ENCODE data around the gene BEST1.

- TF ChIP-seq CTCF (IDR thresholded peaks at IDR 0.05) (no peak), POLR2A (IDR thresholded peaks at IDR 0.05) (no peak)
Measured at GRCh38 chr11:61966734-61967115, 16.6 kb downstream of the BEST1 start.
